ENCODE data around the gene PELI2.

DNA sequence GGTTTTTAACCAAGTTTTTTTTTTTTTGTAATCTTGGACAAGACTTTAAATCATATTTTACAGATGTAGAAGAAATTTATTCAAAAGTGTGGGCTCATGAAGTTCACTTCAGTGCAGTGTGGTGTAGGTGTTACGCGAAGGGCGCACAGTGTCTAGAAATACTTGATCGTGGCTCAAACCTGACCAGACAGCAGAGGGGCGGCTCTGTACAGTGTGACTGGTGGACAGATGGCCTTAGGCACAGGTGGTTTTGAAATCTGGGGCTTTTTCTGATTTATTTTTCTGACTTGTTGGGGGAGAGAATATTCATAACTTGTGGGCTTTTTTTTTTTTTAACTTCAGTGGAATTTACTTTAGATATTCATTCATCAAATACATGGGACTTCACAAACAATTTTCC is 179.2 kb downstream of the PELI2 start:
- no peak for TF ChIP-seq PREB (CRISPR knock-in tag; IDR thresholded peaks at IDR 0.05; ENCODE audit: borderline replicate concordance)
- TF ChIP-seq, protein P1, sequence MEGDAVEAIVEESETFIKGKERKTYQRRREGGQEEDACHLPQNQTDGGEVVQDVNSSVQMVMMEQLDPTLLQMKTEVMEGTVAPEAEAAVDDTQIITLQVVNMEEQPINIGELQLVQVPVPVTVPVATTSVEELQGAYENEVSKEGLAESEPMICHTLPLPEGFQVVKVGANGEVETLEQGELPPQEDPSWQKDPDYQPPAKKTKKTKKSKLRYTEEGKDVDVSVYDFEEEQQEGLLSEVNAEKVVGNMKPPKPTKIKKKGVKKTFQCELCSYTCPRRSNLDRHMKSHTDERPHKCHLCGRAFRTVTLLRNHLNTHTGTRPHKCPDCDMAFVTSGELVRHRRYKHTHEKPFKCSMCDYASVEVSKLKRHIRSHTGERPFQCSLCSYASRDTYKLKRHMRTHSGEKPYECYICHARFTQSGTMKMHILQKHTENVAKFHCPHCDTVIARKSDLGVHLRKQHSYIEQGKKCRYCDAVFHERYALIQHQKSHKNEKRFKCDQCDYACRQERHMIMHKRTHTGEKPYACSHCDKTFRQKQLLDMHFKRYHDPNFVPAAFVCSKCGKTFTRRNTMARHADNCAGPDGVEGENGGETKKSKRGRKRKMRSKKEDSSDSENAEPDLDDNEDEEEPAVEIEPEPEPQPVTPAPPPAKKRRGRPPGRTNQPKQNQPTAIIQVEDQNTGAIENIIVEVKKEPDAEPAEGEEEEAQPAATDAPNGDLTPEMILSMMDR (IDR thresholded peaks at IDR 0.05), result no peak
- TF ChIP-seq, protein P2, sequence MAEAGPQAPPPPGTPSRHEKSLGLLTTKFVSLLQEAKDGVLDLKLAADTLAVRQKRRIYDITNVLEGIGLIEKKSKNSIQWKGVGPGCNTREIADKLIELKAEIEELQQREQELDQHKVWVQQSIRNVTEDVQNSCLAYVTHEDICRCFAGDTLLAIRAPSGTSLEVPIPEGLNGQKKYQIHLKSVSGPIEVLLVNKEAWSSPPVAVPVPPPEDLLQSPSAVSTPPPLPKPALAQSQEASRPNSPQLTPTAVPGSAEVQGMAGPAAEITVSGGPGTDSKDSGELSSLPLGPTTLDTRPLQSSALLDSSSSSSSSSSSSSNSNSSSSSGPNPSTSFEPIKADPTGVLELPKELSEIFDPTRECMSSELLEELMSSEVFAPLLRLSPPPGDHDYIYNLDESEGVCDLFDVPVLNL (CRISPR knock-in tag; IDR thresholded peaks at IDR 0.05; ENCODE audit: borderline replicate concordance, low read depth), result no peak
- TF ChIP-seq SP1 (CRISPR knock-in tag; conservative IDR thresholded peaks at IDR 0.05), result no peak
- no peak for TF ChIP-seq NFE2L1 (CRISPR knock-in tag; IDR thresholded peaks at IDR 0.05)

All from WTC11 (cell line).